ENCODE results near the gene ADD2. TPM values are rescaled to one million over a fixed set of nuclear protein-coding genes. Genes with fewer than 3 reads are reported as not detected.

Gene ADD2
- total RNA-seq, 3 donors from 2014 or later: 0.43 to 4.0 (median 1.1) TPM

GRCh38 chr2:70723286-70723885 is 44.6 kb downstream of the ADD2 start:
- Histone ChIP-seq H3K36me3 (ENCODE audit: low read depth) (no peaks in the 10 kb centered on the region), H3K9me3 (no peaks in the 10 kb centered on the region), H3K4me1 (ENCODE audit: low read depth) (no peaks in the 10 kb centered on the region), H3K4me3 (no peak overlapping the region)
- DNase-seq: no peak
- no peak for ATAC-seq
- no peak for TF ChIP-seq CTCF (IDR thresholded peaks at IDR 0.05)
- intact Hi-C loops (cut with DNase I, micrococcal nuclease): no loop called here

- no peaks in the 10 kb centered on the region for H3K4me1 ChIP-seq (ENCODE audit: low read depth)
- ATAC-seq (no peak), DNase-seq (no peak)
- H3K4me3 ChIP-seq: no peak overlapping the region
- H3K9me3 ChIP-seq: no peaks in the 10 kb centered on the region
- no peaks in the 10 kb centered on the region for H3K36me3 ChIP-seq (ENCODE audit: low read depth)
- intact Hi-C loops (cut with DNase I, micrococcal nuclease): no loop called here
- TF ChIP-seq CTCF (IDR thresholded peaks at IDR 0.05): no peak
Measured at GRCh38 chr2:70720124-70720523, 47.9 kb downstream of the ADD2 start.

- TF ChIP-seq CTCF (IDR thresholded peaks at IDR 0.05): no peak
- DNase-seq (no peak), ATAC-seq (no peak)
- intact Hi-C loops (cut with DNase I, micrococcal nuclease): no loop called here
- Histone ChIP-seq H3K4me1 (ENCODE audit: low read depth) (no peaks in the 10 kb centered on the region), H3K4me3 (no peak overlapping the region), H3K36me3 (ENCODE audit: low read depth) (no peaks in the 10 kb centered on the region), H3K9me3 (no peaks in the 10 kb centered on the region)
Measured at GRCh38 chr2:70719231-70719630, 48.8 kb downstream of the ADD2 start.

- Histone ChIP-seq H3K9me3 (no peaks in the 10 kb centered on the region), H3K4me3 (no peak overlapping the region), H3K36me3 (ENCODE audit: low read depth) (no peaks in the 10 kb centered on the region), H3K4me1 (ENCODE audit: low read depth) (no peaks in the 10 kb centered on the region)
- ATAC-seq: no peak
- intact Hi-C loops (cut with DNase I, micrococcal nuclease): no loop called here
- TF ChIP-seq CTCF (IDR thresholded peaks at IDR 0.05): no peak
- no peak for DNase-seq
Measured at GRCh38 chr2:70718736-70719135, 49.3 kb downstream of the ADD2 start.

- TF ChIP-seq CTCF (IDR thresholded peaks at IDR 0.05): no peak
- ATAC-seq (no peak), DNase-seq (no peak)
- Histone ChIP-seq H3K4me3 (no peak overlapping the region), H3K36me3 (ENCODE audit: low read depth) (no peaks in the 10 kb centered on the region), H3K9me3 (no peaks in the 10 kb centered on the region), H3K4me1 (ENCODE audit: low read depth) (no peaks in the 10 kb centered on the region)
- intact Hi-C loops (cut with DNase I, micrococcal nuclease): no loop called here
Measured at GRCh38 chr2:70718241-70718640, 49.8 kb downstream of the ADD2 start.
